Tibial nerve (tissue), 4 donors: ENCODE data around the gene SYT8. TPM values are rescaled to one million over a fixed set of nuclear protein-coding genes. Genes with fewer than 3 reads are reported as not detected.

ENCODE experiments used
- DNase-seq, 2 donors: peaks; one replicate each; pipeline ENCODE4 v3.0.0-alpha.2; 2019; ENCODE audit warnings: low spot score in 2 of 2
- H3K27ac ChIP-seq, 4 donors: fragments of 200-600 bp; sonication (generic) in 3 of 4; one replicate each; pipeline ENCODE4 v1.5.1; 2017 to 2019; ENCODE audit warnings: mild to moderate bottlenecking in 1 of 4
- H3K27me3 ChIP-seq, 2 donors: fragments of 200-600 bp; sonication (generic) in 1 of 2; one replicate each; pipeline versions ENCODE4 v1.5.1 to v1.6.0; 2017 to 2019
- H3K36me3 ChIP-seq, 3 donors: fragments of 200-600 bp; sonication (generic); one replicate each; pipeline ENCODE4 v1.5.1; 2018 to 2019
- H3K4me1 ChIP-seq, 4 donors: fragments of 200-600 bp; sonication (generic) in 3 of 4; one replicate each; pipeline ENCODE4 v1.5.1; 2017 to 2019
- H3K4me3 ChIP-seq, 4 donors: fragments of 200-600 bp; sonication (generic) in 3 of 4; one replicate each; pipeline ENCODE4 v1.5.1; 2017 to 2019; ENCODE audit warnings: mild to moderate bottlenecking in 1 of 4, moderate library complexity in 1 of 4
- H3K9me3 ChIP-seq, 4 donors: fragments of 200-600 bp; sonication (generic) in 3 of 4; one replicate each; pipeline ENCODE4 v1.5.1; 2017 to 2019
- CTCF ChIP-seq, 5 experiments: fragments of 200-600 bp in 3 of 5; fragments of 450-650 bp in 2 of 5; sonication (generic) in 3 of 5; IDR thresholded peaks; one replicate each; pipeline ENCODE4 v1.5.1; 2016 to 2019; ENCODE audit warnings: antibody characterized with exemption in 5 of 5, mild to moderate bottlenecking in 3 of 5, moderate library complexity in 2 of 5
- EP300 ChIP-seq, 2 donors: sonication (generic); formaldehyde crosslinking; IDR thresholded peaks; one replicate each; pipeline ENCODE4 v1.6.1; 2017; ENCODE audit warnings: antibody characterized with exemption in 2 of 2, mild to moderate bottlenecking in 1 of 2
- POLR2A ChIP-seq, 2 donors: fragments of 450-650 bp; IDR thresholded peaks; one replicate each; pipeline ENCODE4 v1.6.1; 2017; ENCODE audit warnings: antibody characterized with exemption in 2 of 2, mild to moderate bottlenecking in 2 of 2, moderate library complexity in 2 of 2
- WGBS, 2 donors: methylation state at CpG; one replicate each; pipeline ENCODE4 v1.1.5; 2018; 5-methylcytosine and 5-hydroxymethylcytosine counted together
- total RNA-seq, 4 donors: library from RNA; depleted of rRNA; stranded (reverse); fragments of >200 nt; gene quantifications; one replicate each; pipeline ENCODE4 v1.1.0, GENCODE V29; 2016

The SYT8 gene
- total RNA-seq, 4 donors from 2014 or later, result 0.39 to 4.2 (median 1.0) TPM; not detected in 1

GRCh38 chr11:1868056-1868635, 33.4 kb downstream of the SYT8 start:
- peaks cover 0 to 13% of the 10 kb centered on the region in 2 donors for H3K27me3 ChIP-seq
- no peak for DNase-seq
- TF ChIP-seq EP300 (IDR thresholded peaks at IDR 0.05) (no peak), POLR2A (IDR thresholded peaks at IDR 0.05) (no peak), CTCF (IDR thresholded peaks at IDR 0.05) (no peak)
- H3K27ac ChIP-seq, result peak overlapping the region; percentile 8 to 77 (median 52)
- no peaks in the 10 kb centered on the region for H3K36me3 ChIP-seq
- no peaks in the 10 kb centered on the region for H3K9me3 ChIP-seq
- H3K4me1 ChIP-seq, result peaks cover 0 to 88% (median 50%) of the 10 kb centered on the region in 4 donors
- H3K4me3 ChIP-seq, result peak overlapping the region in 1 of 4 donors; percentile 41
- 84 to 97% methylated on average over 5 to 11 of the region's 14 CpGs for WGBS, 2 donors

GRCh38 chr11:1868636-1869291, 34.0 kb downstream of the SYT8 start:
- H3K4me1 ChIP-seq, result peaks cover 0 to 87% (median 44%) of the 10 kb centered on the region in 4 donors
- H3K27ac ChIP-seq, result peak overlapping the region; percentile 8 to 77 (median 52)
- no peak for DNase-seq
- H3K9me3 ChIP-seq, result no peaks in the 10 kb centered on the region
- no peak for TF ChIP-seq EP300 (IDR thresholded peaks at IDR 0.05)
- TF ChIP-seq CTCF (IDR thresholded peaks at IDR 0.05), result no peak
- no peak for TF ChIP-seq POLR2A (IDR thresholded peaks at IDR 0.05)
- 46 to 56% methylated on average over 9 to 25 of the region's 25 CpGs for whole genome bisulfite sequencing, 2 donors
- peak overlapping the region in 2 of 4 donors; percentile 10 to 41 for H3K4me3 ChIP-seq
- H3K27me3 ChIP-seq, result peaks cover 0 to 13% of the 10 kb centered on the region in 2 donors
- no peaks in the 10 kb centered on the region for H3K36me3 ChIP-seq

- H3K27me3 ChIP-seq, result peaks cover 0 to 13% of the 10 kb centered on the region in 2 donors
- H3K4me3 ChIP-seq, result peak overlapping the region in 3 of 4 donors; percentile 1 to 41 (median 11)
- peak in 1 of 2 donors; percentile 50 for DNase-seq
- no peaks in the 10 kb centered on the region for H3K36me3 ChIP-seq
- H3K27ac ChIP-seq, result peak overlapping the region in 3 of 4 donors; percentile 40 to 77 (median 60)
- no peaks in the 10 kb centered on the region for H3K9me3 ChIP-seq
- 60 to 66% methylated on average over 32 of the region's 34 CpGs for WGBS, 2 donors
- H3K4me1 ChIP-seq, result peaks cover 0 to 78% (median 35%) of the 10 kb centered on the region in 4 donors
- TF ChIP-seq POLR2A (IDR thresholded peaks at IDR 0.05) (no peak), CTCF (IDR thresholded peaks at IDR 0.05) (peak in 3 of 5 experiments; percentile 7 to 41 (median 31))
Observed at GRCh38 chr11:1869427-1870325, 34.9 kb downstream of the SYT8 start.

GRCh38 chr11:1870326-1870696, 35.5 kb downstream of the SYT8 start:
- Histone ChIP-seq H3K27ac (peak overlapping the region in 3 of 4 donors; percentile 40 to 77 (median 64)), H3K9me3 (no peaks in the 10 kb centered on the region), H3K36me3 (no peaks in the 10 kb centered on the region), H3K4me1 (peaks cover 0 to 78% (median 29%) of the 10 kb centered on the region in 4 donors), H3K27me3 (peaks cover 0 to 13% of the 10 kb centered on the region in 2 donors), H3K4me3 (peak overlapping the region in 2 of 4 donors; percentile 1 to 41)
- TF ChIP-seq CTCF (IDR thresholded peaks at IDR 0.05), result no peak
- TF ChIP-seq POLR2A (IDR thresholded peaks at IDR 0.05), result no peak
- TF ChIP-seq EP300 (IDR thresholded peaks at IDR 0.05), result no peak
- WGBS, 2 donors, result 57 to 65% methylated on average over 11 to 12 of the region's 12 CpGs
- no peak for DNase-seq
